Karpas-422 (cell line): Measurements from ENCODE around the gene CACNA2D3. TPM values are rescaled to one million over a fixed set of nuclear protein-coding genes. Genes with fewer than 3 reads are reported as not detected.

Experiments used
- DNase-seq: peaks from one replicate; pipeline ENCODE4 v3.0.0-alpha.2; 2015
- H2AFZ ChIP-seq: fragments of 200-600 bp; sonication (generic); 2 replicates; pipeline ENCODE4 v1.6.1; 2014; ENCODE audit warnings: antibody characterized with exemption, low read length, mixed read lengths
- H3K27ac ChIP-seq: fragments of 200-600 bp; sonication (generic); 2 replicates; pipeline ENCODE4 v1.5.1; 2014; ENCODE audit warnings: mild to moderate bottlenecking, low read length, moderate library complexity
- H3K27me3 ChIP-seq: fragments of 200-600 bp; sonication (generic); 2 replicates; pipeline ENCODE4 v1.6.1; 2014; ENCODE audit warnings: low read length, mixed read lengths
- H3K36me3 ChIP-seq: fragments of 200-600 bp; sonication (generic); 2 replicates; pipeline ENCODE4 v1.6.1; 2014; ENCODE audit warnings: low read length, mixed read lengths; ENCODE audit not compliant: insufficient read depth
- H3K4me1 ChIP-seq: fragments of 200-600 bp; sonication (generic); 2 replicates; pipeline ENCODE4 v1.6.1; 2014; ENCODE audit warnings: mild to moderate bottlenecking, low read length, mixed read lengths
- H3K4me2 ChIP-seq: fragments of 200-600 bp; sonication (generic); 2 replicates; pipeline ENCODE4 v1.6.1; 2014; ENCODE audit warnings: low read length, low read depth, mild to moderate bottlenecking; ENCODE audit not compliant: poor library complexity, severe bottlenecking
- H3K4me3 ChIP-seq: fragments of 200-600 bp; sonication (generic); 2 replicates; pipeline ENCODE4 v1.5.1; 2014; ENCODE audit warnings: mild to moderate bottlenecking, antibody characterized with exemption, low read length, mixed read lengths
- H3K79me2 ChIP-seq: fragments of 200-600 bp; sonication (generic); 2 replicates; pipeline ENCODE4 v1.6.1; 2014; ENCODE audit warnings: mild to moderate bottlenecking, low read length, mixed read lengths
- H3K9ac ChIP-seq: fragments of 200-600 bp; sonication (generic); 2 replicates; pipeline ENCODE4 v1.6.0; 2014; ENCODE audit warnings: low read length
- H3K9me2 ChIP-seq: fragments of 200-600 bp; sonication (generic), shearing (Covaris generic); replicated peaks from 2 replicates; pipeline ENCODE4 v1.6.0; 2014; ENCODE audit warnings: mild to moderate bottlenecking, low read length, moderate library complexity; ENCODE audit not compliant: insufficient read depth
- H3K9me3 ChIP-seq: fragments of 300-700, 200-600 bp; sonication (generic); 2 replicates; pipeline ENCODE4 v1.6.1; 2014; ENCODE audit warnings: low read length, mixed read lengths
- H4K20me1 ChIP-seq: fragments of 200-600 bp; sonication (generic); 2 replicates; pipeline ENCODE4 v1.6.1; 2014; ENCODE audit warnings: mild to moderate bottlenecking, antibody characterized with exemption, low read length, low read depth; ENCODE audit not compliant: insufficient read depth
- total RNA-seq: library from RNA; depleted of rRNA; stranded (reverse); fragments of >200 nt; shearing (Covaris generic); gene quantifications from 2 replicates; pipeline ENCODE4 v1.2.3, GENCODE V29; 2014; ENCODE audit warnings: low replicate concordance

The CACNA2D3 gene
- total RNA-seq, 1 experiment from 2014 or later: not detected

- no peak overlapping the region for H2AFZ ChIP-seq
- H3K9me3 ChIP-seq: no peaks in the 10 kb centered on the region
- no peaks in the 10 kb centered on the region for H3K27me3 ChIP-seq
- H3K4me3 ChIP-seq: no peak overlapping the region
- no peaks in the 10 kb centered on the region for H3K9me2 ChIP-seq
- H3K27ac ChIP-seq: no peak overlapping the region
- no peak for DNase-seq
- no peaks in the 10 kb centered on the region for H3K36me3 ChIP-seq
- no peaks in the 10 kb centered on the region for H3K4me1 ChIP-seq
- H3K79me2 ChIP-seq: no peaks in the 10 kb centered on the region
- no peak overlapping the region for H3K4me2 ChIP-seq
- H3K9ac ChIP-seq: no peak overlapping the region
- no peaks in the 10 kb centered on the region for H4K20me1 ChIP-seq
Measured at GRCh38 chr3:54535619-54536018, 413.3 kb downstream of the CACNA2D3 start.

GRCh38 chr3:54536450-54536849 is 414.1 kb downstream of the CACNA2D3 start:
- H3K9me2 ChIP-seq: no peaks in the 10 kb centered on the region
- no peaks in the 10 kb centered on the region for H3K9me3 ChIP-seq
- no peak overlapping the region for H3K4me2 ChIP-seq
- H3K9ac ChIP-seq: no peak overlapping the region
- DNase-seq: no peak
- no peaks in the 10 kb centered on the region for H3K79me2 ChIP-seq
- H3K4me1 ChIP-seq: no peaks in the 10 kb centered on the region
- no peaks in the 10 kb centered on the region for H3K36me3 ChIP-seq
- no peak overlapping the region for H2AFZ ChIP-seq
- H3K4me3 ChIP-seq: no peak overlapping the region
- no peak overlapping the region for H3K27ac ChIP-seq
- H4K20me1 ChIP-seq: no peaks in the 10 kb centered on the region
- no peaks in the 10 kb centered on the region for H3K27me3 ChIP-seq

- H3K27ac ChIP-seq: no peak overlapping the region
- H3K27me3 ChIP-seq: no peaks in the 10 kb centered on the region
- no peak for DNase-seq
- H3K36me3 ChIP-seq: no peaks in the 10 kb centered on the region
- no peak overlapping the region for H2AFZ ChIP-seq
- H3K9me3 ChIP-seq: no peaks in the 10 kb centered on the region
- no peaks in the 10 kb centered on the region for H3K79me2 ChIP-seq
- H3K4me1 ChIP-seq: no peaks in the 10 kb centered on the region
- H3K4me2 ChIP-seq: no peak overlapping the region
- no peaks in the 10 kb centered on the region for H4K20me1 ChIP-seq
- no peak overlapping the region for H3K4me3 ChIP-seq
- H3K9me2 ChIP-seq: no peaks in the 10 kb centered on the region
- H3K9ac ChIP-seq: no peak overlapping the region
Measured at GRCh38 chr3:54537506-54537905, 415.2 kb downstream of the CACNA2D3 start.

- Histone ChIP-seq H4K20me1 (no peaks in the 10 kb centered on the region), H3K9ac (no peak overlapping the region), H2AFZ (no peak overlapping the region), H3K9me3 (no peaks in the 10 kb centered on the region), H3K27ac (no peak overlapping the region), H3K4me3 (no peak overlapping the region), H3K27me3 (no peaks in the 10 kb centered on the region), H3K4me2 (no peak overlapping the region), H3K4me1 (no peaks in the 10 kb centered on the region), H3K9me2 (no peaks in the 10 kb centered on the region), H3K79me2 (no peaks in the 10 kb centered on the region), H3K36me3 (no peaks in the 10 kb centered on the region)
- DNase-seq: no peak
Measured at GRCh38 chr3:54538346-54538745, 416.0 kb downstream of the CACNA2D3 start.

- Histone ChIP-seq H3K36me3 (no peaks in the 10 kb centered on the region), H3K4me2 (no peak overlapping the region)
- DNase-seq: no peak
Measured at GRCh38 chr3:54541369-54541768, 419.0 kb downstream of the CACNA2D3 start.

GRCh38 chr3:54543446-54543845 is 421.1 kb downstream of the CACNA2D3 start:
- no peak for DNase-seq
- no peaks in the 10 kb centered on the region for H3K79me2 ChIP-seq
- H3K4me3 ChIP-seq: no peak overlapping the region

More at GRCh38 chr3:54541369-54541768, 419.0 kb downstream of the CACNA2D3 start:
- Histone ChIP-seq H3K4me3 (no peak overlapping the region), H3K9me2 (no peaks in the 10 kb centered on the region), H3K27ac (no peak overlapping the region), H2AFZ (no peak overlapping the region), H4K20me1 (no peaks in the 10 kb centered on the region), H3K9ac (no peak overlapping the region), H3K4me1 (no peaks in the 10 kb centered on the region), H3K9me3 (no peaks in the 10 kb centered on the region), H3K79me2 (no peaks in the 10 kb centered on the region), H3K27me3 (no peaks in the 10 kb centered on the region)

GRCh38 chr3:54547051-54547450 is 424.7 kb downstream of the CACNA2D3 start:
- Histone ChIP-seq H2AFZ (no peak overlapping the region), H4K20me1 (no peaks in the 10 kb centered on the region), H3K4me2 (no peak overlapping the region), H3K4me3 (no peak overlapping the region), H3K36me3 (no peaks in the 10 kb centered on the region), H3K9me3 (no peaks in the 10 kb centered on the region), H3K4me1 (no peaks in the 10 kb centered on the region), H3K9ac (no peak overlapping the region), H3K9me2 (no peaks in the 10 kb centered on the region), H3K27me3 (no peaks in the 10 kb centered on the region), H3K79me2 (no peaks in the 10 kb centered on the region), H3K27ac (no peak overlapping the region)
- no peak for DNase-seq

More at GRCh38 chr3:54543446-54543845, 421.1 kb downstream of the CACNA2D3 start:
- Histone ChIP-seq H3K27ac (no peak overlapping the region), H3K9ac (no peak overlapping the region), H4K20me1 (no peaks in the 10 kb centered on the region), H3K9me3 (no peaks in the 10 kb centered on the region), H2AFZ (no peak overlapping the region), H3K4me2 (no peak overlapping the region), H3K27me3 (no peaks in the 10 kb centered on the region), H3K4me1 (no peaks in the 10 kb centered on the region), H3K9me2 (no peaks in the 10 kb centered on the region), H3K36me3 (no peaks in the 10 kb centered on the region)

GRCh38 chr3:54547846-54548245 is 425.5 kb downstream of the CACNA2D3 start:
- Histone ChIP-seq H3K79me2 (no peaks in the 10 kb centered on the region), H3K9ac (no peak overlapping the region), H3K36me3 (no peaks in the 10 kb centered on the region), H3K9me3 (no peaks in the 10 kb centered on the region), H4K20me1 (no peaks in the 10 kb centered on the region), H3K4me3 (no peak overlapping the region), H3K27ac (no peak overlapping the region), H3K27me3 (no peaks in the 10 kb centered on the region), H3K4me2 (no peak overlapping the region), H3K9me2 (no peaks in the 10 kb centered on the region), H3K4me1 (no peaks in the 10 kb centered on the region), H2AFZ (no peak overlapping the region)
- no peak for DNase-seq
